Measurements from ENCODE around the gene TGM5.
"Not testable (repeated sequence)": the region's sequence is repeated elsewhere in the genome, so short reads cannot be mapped to it uniquely, and the experiment has no call there.

Gene TGM5

DNA sequence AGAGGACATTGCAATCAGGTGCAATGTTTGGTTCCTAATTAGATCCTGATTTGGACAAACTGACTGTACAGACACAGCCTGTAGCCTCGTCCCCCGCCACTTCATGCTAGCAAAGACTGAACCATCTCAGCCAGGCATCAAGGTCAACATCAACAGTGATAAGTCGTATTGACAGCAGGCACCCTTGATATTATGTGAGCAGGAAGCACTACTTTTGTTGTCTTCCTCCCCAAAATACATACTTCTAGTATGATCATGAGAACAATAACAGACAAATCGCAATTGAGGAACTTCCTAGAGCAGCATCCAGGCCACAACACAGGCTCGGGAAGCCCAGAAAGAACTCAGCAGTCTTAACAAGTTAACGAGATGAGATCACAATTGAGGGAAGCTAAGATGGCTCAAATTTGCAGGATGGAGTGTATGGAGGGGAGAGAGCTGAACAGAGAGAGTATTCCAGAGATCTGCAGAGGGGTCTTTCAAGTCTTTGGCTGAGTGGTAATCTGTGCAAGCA, 20.4 kb downstream of the TGM5 start:
- no peak for DNase-seq (ENCODE audit: low read depth, low spot score)

DNA sequence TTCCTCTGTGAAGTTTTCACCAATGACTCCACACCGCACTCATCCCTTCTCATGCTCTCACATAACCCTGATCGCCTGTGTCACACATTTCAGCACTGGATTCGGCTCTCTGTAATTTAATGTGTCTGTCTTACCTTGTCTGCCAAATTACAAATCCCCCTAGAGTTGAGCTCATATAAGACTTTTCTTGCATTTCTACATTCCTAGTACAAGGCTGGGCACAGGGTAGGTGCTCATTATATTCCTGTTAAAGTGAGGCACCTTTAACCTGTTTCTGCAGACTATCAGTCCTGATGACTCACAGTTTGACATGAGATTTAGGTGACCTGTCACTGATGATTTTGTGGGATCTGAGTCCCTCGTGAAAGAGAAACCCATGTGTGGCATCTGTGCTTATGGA, 22.6 kb downstream of the TGM5 start:
- no peak for DNase-seq (ENCODE audit: low read depth, low spot score)

- DNase-seq (ENCODE audit: low read depth, low spot score): no peak
These were observed 23.6 kb downstream of the TGM5 start for GRCh38 chr15:43243020-43243645.

GRCh38 chr15:43242616-43243015, 24.1 kb downstream of the TGM5 start:
- no peak for DNase-seq (ENCODE audit: low read depth, low spot score)

DNA sequence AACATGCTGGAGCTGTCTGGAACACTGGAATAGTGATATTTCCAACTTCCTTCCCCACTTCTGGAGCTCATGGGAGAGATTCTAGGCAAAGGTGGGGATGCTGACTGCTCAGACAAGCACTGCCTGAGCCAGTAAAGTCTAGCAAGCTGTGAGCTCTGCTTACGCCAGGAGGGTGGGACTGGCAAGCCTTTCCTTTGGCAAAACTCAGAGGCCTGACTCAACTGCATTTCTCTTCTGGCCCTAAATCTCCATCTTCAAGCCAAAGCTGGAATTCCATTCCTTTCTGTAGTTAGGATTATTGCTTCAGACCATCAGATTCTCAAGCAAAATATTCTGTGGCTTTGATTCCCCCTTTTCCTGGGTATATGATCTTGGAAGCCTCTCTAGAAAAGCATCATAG, 25.6 kb downstream of the TGM5 start:
- no peak for DNase-seq (ENCODE audit: low read depth, low spot score)

GRCh38 chr15:43239732-43240491, 26.8 kb downstream of the TGM5 start:
- no peak for DNase-seq (ENCODE audit: low read depth, low spot score)

- no peak for DNase-seq (ENCODE audit: low read depth, low spot score)
These were observed 28.0 kb downstream of the TGM5 start for GRCh38 chr15:43238671-43239131.

DNA sequence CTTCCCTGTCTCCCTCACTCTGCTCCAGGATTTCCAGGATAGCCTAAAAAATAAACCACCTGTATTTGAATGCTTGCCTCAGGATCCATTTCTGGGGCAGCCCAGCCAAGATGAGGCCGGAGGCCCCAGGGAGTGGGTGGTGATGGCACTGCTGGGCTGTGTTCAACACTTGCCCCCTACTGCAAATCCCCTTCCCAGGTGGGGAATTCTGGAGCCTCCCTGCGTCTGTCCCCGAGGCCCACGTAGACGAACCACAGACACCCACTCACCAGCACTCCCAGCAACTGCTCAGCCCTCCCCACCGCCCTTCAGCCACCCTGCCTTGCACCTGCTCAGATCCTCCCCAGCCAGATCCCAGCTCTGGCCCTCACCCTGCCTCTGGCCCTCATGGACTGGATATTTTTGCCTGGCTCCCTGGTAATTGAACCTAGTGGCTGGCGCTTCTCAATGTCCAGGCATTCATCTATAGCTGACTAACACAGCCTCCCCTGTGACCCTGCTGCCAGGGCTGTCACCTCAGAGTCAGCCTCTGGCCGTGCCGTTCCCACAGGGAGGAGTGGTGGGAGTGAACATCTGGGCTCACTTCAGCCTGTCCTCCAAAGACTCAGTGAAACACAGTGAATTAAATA, 28.8 kb downstream of the TGM5 start:
- DNase-seq (ENCODE audit: low read depth, low spot score): no peak

DNA sequence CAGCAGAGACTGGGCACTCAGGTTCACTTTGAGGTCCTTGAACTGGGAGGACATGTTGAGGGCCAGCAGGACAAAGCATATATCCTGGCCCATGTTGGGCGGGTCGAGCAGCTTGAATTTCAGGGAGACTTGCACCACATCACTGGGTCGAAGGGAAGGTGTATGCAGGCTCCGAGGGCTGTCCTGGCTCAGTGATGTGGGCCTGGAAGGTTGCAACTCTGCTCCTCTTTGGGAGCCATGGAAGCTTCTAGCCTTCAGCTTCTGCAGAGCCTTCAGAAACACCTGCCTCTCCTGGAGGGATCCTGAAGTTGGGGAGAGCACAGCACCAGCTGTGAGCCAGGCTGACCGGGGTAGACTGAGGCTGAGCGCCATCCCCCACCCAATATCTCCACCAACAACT, 31.2 kb downstream of the TGM5 start:
- no peak for DNase-seq (ENCODE audit: low read depth, low spot score)

GRCh38 chr15:43232289-43232874, 34.3 kb downstream of the TGM5 start:
- no peak for DNase-seq (ENCODE audit: low read depth, low spot score)

GRCh38 chr15:43230640-43231115, 36.0 kb downstream of the TGM5 start:
- DNase-seq (ENCODE audit: low read depth, low spot score): no peak

DNA sequence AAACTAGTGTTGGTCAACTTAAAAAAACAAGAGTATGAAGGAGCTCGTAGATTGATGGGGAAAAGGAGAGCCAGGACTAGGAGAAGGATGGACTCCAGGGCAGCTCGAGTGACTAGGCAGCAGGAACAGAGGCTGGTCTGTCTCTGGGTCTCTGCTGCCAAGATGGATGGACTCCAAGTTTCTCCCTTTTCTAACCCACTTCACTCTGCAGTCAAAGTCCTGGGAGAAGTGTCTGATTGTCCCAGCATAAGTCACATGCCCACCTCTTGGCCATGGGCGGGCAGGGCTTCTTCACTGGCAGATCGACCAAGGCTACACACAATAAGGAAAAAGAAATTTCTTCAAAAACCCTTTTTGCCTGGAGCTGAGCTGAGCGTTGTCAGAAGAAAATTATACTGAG, 36.8 kb downstream of the TGM5 start:
- DNase-seq (ENCODE audit: low read depth, low spot score): no peak

DNA sequence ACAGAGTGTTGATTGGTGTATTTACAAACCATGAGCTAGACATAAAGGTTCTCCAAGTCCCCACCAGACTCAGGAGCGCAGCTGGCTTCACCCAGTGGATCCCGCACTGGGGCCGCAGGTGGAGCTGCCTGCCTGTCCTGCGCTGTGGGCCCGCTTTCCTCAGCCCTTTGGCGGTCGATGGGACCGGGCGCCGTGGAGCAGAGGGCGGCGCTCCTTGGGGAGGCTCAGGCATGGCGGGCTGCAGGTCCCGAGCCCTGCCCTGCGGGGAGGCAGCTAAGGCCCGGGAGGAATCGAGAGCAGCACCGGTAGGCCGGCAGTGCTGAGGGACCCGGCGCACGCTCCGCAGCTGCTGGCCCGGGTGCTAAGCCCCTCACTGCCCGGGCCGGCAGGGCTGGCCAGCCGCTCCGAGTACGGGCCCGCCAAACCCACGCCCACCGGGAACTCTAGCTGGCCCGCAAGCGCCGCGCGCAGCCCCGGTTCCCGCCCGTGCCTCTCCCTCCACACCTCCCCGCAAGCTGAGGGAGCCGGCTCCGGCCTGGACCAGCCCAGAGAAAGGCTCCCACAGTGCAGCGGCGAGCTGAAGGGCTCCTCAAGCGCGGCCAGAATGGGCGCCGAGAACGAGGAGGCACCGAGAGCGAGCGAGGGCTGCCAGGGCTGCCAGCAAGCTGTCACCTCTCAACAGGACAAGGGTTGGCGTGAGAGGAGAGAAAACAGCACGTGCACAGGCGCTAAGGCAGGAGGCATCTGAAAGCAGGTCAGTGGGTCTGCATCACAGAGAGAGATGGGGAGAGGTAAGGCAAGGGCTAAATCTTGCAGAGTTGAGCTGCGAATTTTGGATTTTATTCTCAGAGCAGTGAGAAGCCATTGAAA, 40.1 kb downstream of the TGM5 start:
- DNase-seq (ENCODE audit: low read depth, low spot score): no peak

DNA sequence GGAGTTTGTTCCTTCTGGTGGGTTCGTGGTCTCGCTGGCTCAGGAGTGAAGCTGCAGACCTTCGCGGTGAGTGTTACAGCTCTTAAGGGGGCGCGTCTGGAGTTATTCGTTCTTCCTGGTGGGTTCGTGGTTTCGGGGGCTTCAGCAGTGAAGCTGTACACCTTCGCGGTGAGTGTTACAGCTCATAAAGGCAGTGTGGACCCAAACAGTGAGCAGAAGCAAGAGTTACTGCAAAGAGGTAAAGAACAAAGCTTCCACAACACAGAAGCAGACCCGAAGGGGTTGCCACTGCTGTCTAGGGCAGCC, 40.8 kb downstream of the TGM5 start:
- not testable (repeated sequence) for DNase-seq (ENCODE audit: low read depth, low spot score)

- DNase-seq (ENCODE audit: low read depth, low spot score): no peak
These were observed 41.4 kb downstream of the TGM5 start for GRCh38 chr15:43225201-43225949.

- no peak for DNase-seq (ENCODE audit: low read depth, low spot score)
These were observed 45.3 kb downstream of the TGM5 start for GRCh38 chr15:43221422-43221821.

DNA sequence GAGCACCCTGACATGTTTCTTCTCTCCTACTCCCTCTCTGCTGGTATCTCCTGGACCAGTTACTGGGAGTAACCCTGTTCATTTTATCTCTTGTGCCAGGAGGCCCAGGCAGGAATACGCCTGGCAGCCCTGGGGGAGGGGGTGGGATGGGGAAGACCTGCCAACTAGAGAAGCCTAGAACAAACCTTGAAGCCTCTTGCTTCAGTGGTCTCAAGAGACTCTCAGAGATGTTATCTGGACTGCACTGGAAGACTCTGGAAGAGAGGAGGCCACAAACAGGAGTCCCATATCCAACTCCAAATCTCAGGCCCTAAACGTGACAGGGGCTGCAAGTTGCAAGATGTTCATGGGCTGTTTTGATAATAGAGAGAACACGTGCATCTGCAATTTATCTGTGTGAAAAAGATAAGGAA, 45.7 kb downstream of the TGM5 start, which contains the start of gene EPB42:
Gene EPB42, minus strand, starts transcription at position 28 of the 413 bp plus-strand sequence. CDS start 193 bp downstream, outside the sequence.
- no peak for DNase-seq (ENCODE audit: low read depth, low spot score)

DNA sequence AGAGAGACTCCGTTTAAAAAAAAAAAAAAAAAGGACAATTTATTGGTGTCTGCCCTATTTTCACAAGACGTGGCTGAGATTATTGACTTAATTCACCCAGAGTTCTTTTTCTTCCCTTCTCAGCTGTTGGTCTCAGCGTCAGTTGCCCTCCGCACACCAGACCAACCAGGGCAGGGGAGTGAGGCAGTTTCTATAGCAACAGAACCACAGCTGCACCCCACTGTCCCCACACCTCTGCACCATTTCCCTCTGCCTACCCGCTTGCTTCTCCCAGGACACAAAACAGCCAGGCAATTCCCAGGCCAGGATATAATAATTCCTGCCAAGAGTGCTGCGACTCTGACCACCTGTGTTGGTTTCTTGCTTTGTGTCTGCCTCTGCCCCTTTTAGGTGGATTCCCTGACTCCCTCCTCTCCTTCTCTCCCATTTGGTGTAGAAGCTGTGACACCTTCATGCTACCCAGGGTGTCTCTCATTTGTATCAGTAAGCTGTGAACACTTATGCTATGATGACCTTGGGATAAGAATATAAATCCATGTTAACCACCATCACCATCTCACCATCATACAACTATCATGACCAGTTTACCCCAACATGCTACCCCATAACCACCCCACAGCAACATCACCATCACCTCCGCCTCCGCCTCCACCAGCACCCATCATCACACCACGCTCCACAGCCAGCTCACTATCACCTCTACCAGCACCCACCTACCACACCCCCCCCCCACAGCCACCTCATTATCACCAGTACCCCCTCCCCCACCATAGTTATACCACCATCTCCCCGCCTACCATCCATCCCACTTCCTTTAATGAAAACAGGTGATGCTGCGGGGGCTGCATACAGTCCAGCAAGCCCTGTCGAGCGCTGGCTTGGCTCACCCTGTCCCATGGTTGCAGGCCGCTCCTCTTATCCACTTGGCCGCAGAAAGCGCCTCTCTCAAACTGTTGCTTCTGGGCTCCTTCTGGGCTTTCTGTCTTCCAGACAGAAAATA, 46.5 kb downstream of the TGM5 start:
- no peak for DNase-seq (ENCODE audit: low read depth, low spot score)
